GM12878 (cell line): ENCODE data around the gene RAB15. TPM values are rescaled to one million over a fixed set of nuclear protein-coding genes. Genes with fewer than 3 reads are reported as not detected.
A peak's percentile ranks its signal among the peaks of the same experiment; 100 is the strongest.

Experiments used
- ATAC-seq: fragments of 200-7000 bp; cut with Tn5 transposase; 3 replicates; pipeline ENCODE4 v1.9.1; 2020; ENCODE audit warnings: mild to moderate bottlenecking, moderate library complexity
- BruUV-seq: library from RNA; stranded (reverse); fragments of 400-500 nt; replicated peaks from 2 replicates; lab custom pipeline; 2021; lab: Mats Ljungman, UMichigan
- CTCF ChIA-PET: fragments of 300-600 bp; sonication (Branson Sonifier 250); formaldehyde crosslinking; extraction: SDS; loops from one replicate; lab custom pipeline; 2021; ENCODE audit warnings: inconsistent platforms; lab: Yijun Ruan, JAX
- POLR2A ChIA-PET: fragments of 350-600 bp; formaldehyde crosslinking; extraction: SDS; loops from one replicate; lab custom pipeline; 2021; ENCODE audit warnings: inconsistent platforms; lab: Charles Lee
- RAD21 ChIA-PET: fragments of 300-600 bp; sonication (Branson Sonifier 250); formaldehyde crosslinking; loops from one replicate; lab custom pipeline; 2023; ENCODE audit warnings: antibody characterized with exemption; ENCODE audit not compliant: unreplicated experiment; lab: Charles Lee
- SMC1A ChIA-PET: fragments of 300-600 bp; sonication (Branson Sonifier 250); formaldehyde crosslinking; loops from one replicate; lab custom pipeline; 2023; ENCODE audit not compliant: unreplicated experiment, uncharacterized antibody; lab: Charles Lee
- DNase-seq: peaks from one replicate; pipeline ENCODE4 v3.0.0-alpha.2; 2011; ENCODE audit warnings: low read depth, low spot score
- FAIRE-seq: peaks from 3 replicates; lab custom pipeline; 2011; peaks lifted over from hg19 to GRCh38; lab: Jason Lieb, UNC
- H2AFZ ChIP-seq: 2 replicates; pipeline ENCODE4 v1.6.0; 2011; ENCODE audit warnings: low read depth, low read length, control low read depth; ENCODE audit not compliant: control insufficient read depth
- H3K27ac ChIP-seq: 2 replicates; pipeline ENCODE4 v1.5.1; 2011; ENCODE audit warnings: control low read depth; ENCODE audit not compliant: control insufficient read depth, insufficient read depth
- H3K27me3 ChIP-seq, 2 experiments: replicated peaks in 1 of 2; 2 replicates each; pipeline versions ENCODE4 v1.6.0 to v1.6.1; 2011; ENCODE audit warnings: low read length in 1 of 2; ENCODE audit not compliant: control insufficient read depth in 2 of 2, insufficient read depth in 2 of 2
- H3K36me3 ChIP-seq, 2 experiments: 2 replicates each; pipeline ENCODE4 v1.5.1; 2011; ENCODE audit warnings: low read length in 1 of 2; ENCODE audit not compliant: control insufficient read depth in 2 of 2, insufficient read depth in 2 of 2
- H3K4me1 ChIP-seq: 2 replicates; pipeline ENCODE4 v1.6.1; 2011; ENCODE audit warnings: mild to moderate bottlenecking, low read length, moderate library complexity, mixed read lengths; ENCODE audit not compliant: control insufficient read depth, insufficient read depth
- H3K4me2 ChIP-seq: 2 replicates; pipeline ENCODE4 v1.6.0; 2011; ENCODE audit warnings: control low read depth; ENCODE audit not compliant: control insufficient read depth, insufficient read depth
- H3K4me3 ChIP-seq: fragments of 200-600 bp; sonication (generic); 2 replicates; pipeline ENCODE4 v1.5.1; 2016
- H3K79me2 ChIP-seq: 2 replicates; pipeline ENCODE4 v1.6.0; 2011; ENCODE audit warnings: low read length; ENCODE audit not compliant: control insufficient read depth, insufficient read depth
- H3K9ac ChIP-seq: 2 replicates; pipeline ENCODE4 v1.8.0; 2011; ENCODE audit warnings: low read length, control low read depth, mixed read lengths; ENCODE audit not compliant: control insufficient read depth, insufficient read depth
- H3K9me3 ChIP-seq: replicated peaks from 3 replicates; pipeline ENCODE4 v1.5.1; 2011; ENCODE audit warnings: mild to moderate bottlenecking, low read length; ENCODE audit not compliant: control insufficient read depth, insufficient read depth
- H4K20me1 ChIP-seq: 2 replicates; pipeline ENCODE4 v1.6.0; 2011; ENCODE audit not compliant: control insufficient read depth, insufficient read depth
- BHLHE40 ChIP-seq, 2 experiments: fragments of 450-650 bp in 1 of 2; IDR thresholded peaks; 2 replicates each; pipeline ENCODE4 v1.6.1; 2011 to 2017; ENCODE audit warnings: low read depth in 2 of 2, borderline replicate concordance in 1 of 2, improper control_type of control experiment in 1 of 2, low read length in 1 of 2, mild to moderate bottlenecking in 1 of 2
- BMI1 ChIP-seq: fragments of 450-650 bp; IDR thresholded peaks from 2 replicates; pipeline ENCODE4 v1.6.1; 2016; ENCODE audit warnings: mild to moderate bottlenecking, moderate library complexity, borderline replicate concordance
- BRCA1 ChIP-seq: IDR thresholded peaks from 2 replicates; pipeline ENCODE4 v1.6.1; 2011; ENCODE audit warnings: low read depth, low read length, improper control_type of control experiment
- EED ChIP-seq: sonication (generic); IDR thresholded peaks from 2 replicates; pipeline ENCODE4 v1.6.1; 2016; ENCODE audit warnings: antibody characterized with exemption, low read depth
- GATAD2B ChIP-seq: fragments of 450-650 bp; conservative IDR thresholded peaks from 2 replicates; pipeline ENCODE4 v1.6.1; 2017; ENCODE audit warnings: low read depth, mild to moderate bottlenecking, moderate library complexity
- IKZF1 ChIP-seq: fragments of 450-650 bp; conservative IDR thresholded peaks from 2 replicates; pipeline ENCODE4 v1.6.1; 2017; ENCODE audit warnings: antibody characterized with exemption, mild to moderate bottlenecking
- MEF2B ChIP-seq: fragments of 450-650 bp; IDR thresholded peaks from 2 replicates; pipeline ENCODE4 v1.6.1; 2018; ENCODE audit warnings: mild to moderate bottlenecking, moderate library complexity; ENCODE audit not compliant: partially characterized antibody, poor library complexity, severe bottlenecking
- NFYB ChIP-seq: IDR thresholded peaks from 2 replicates; pipeline ENCODE4 v1.6.1; 2011; ENCODE audit warnings: low read depth, mild to moderate bottlenecking, low read length, improper control_type of control experiment, moderate library complexity; ENCODE audit not compliant: insufficient read depth
- NKRF ChIP-seq: fragments of 450-650 bp; conservative IDR thresholded peaks from 2 replicates; pipeline ENCODE4 v1.6.1; 2017; ENCODE audit warnings: mild to moderate bottlenecking, moderate library complexity
- NRF1 ChIP-seq: conservative IDR thresholded peaks from 2 replicates; pipeline ENCODE4 v1.6.1; 2011; ENCODE audit warnings: mild to moderate bottlenecking, low read depth, low read length, improper control_type of control experiment
- POLR2A ChIP-seq: IDR thresholded peaks from 2 replicates; pipeline ENCODE4 v1.6.1; 2011; ENCODE audit warnings: low read depth, mild to moderate bottlenecking, low read length
- RFX5 ChIP-seq: IDR thresholded peaks from 2 replicates; pipeline ENCODE4 v1.6.1; 2011; ENCODE audit warnings: low read depth, low read length, improper control_type of control experiment
- SPI1 ChIP-seq: IDR thresholded peaks from 2 replicates; pipeline ENCODE4 v1.6.1; 2011; ENCODE audit warnings: low read depth, mild to moderate bottlenecking, low read length, moderate library complexity, borderline replicate concordance; ENCODE audit not compliant: insufficient read depth
- TARDBP ChIP-seq: IDR thresholded peaks from 2 replicates; pipeline ENCODE4 v1.6.1; 2016; ENCODE audit warnings: borderline replicate concordance
- TCF3 ChIP-seq: IDR thresholded peaks from 2 replicates; pipeline ENCODE4 v1.6.1; 2012; ENCODE audit warnings: low read depth, mild to moderate bottlenecking, low read length, borderline replicate concordance; ENCODE audit not compliant: insufficient read depth
- ZZZ3 ChIP-seq: IDR thresholded peaks from 2 replicates; pipeline ENCODE4 v1.6.1; 2011; ENCODE audit warnings: low read depth; ENCODE audit not compliant: control insufficient read depth, insufficient read length
- whole genome bisulfite sequencing: methylation state at CpG from one replicate; pipeline ENCODE4 v1.1.6; 2016; ENCODE audit warnings: low lambda C conversion rate; ENCODE audit not compliant: insufficient replicate concordance, insufficient coverage; ENCODE audit errors: missing lambda C conversion rate; 5-methylcytosine and 5-hydroxymethylcytosine counted together
- in situ Hi-C: fragments of 300-500 bp; cut with MboI; formaldehyde crosslinking; loops from 9 replicates; pipeline ENCODE4 v1.14.3; 2018; ENCODE audit warnings: mixed read lengths
- intact Hi-C: fragments of 100-400 bp; cut with micrococcal nuclease; formaldehyde crosslinking; loops from one replicate; pipeline ENCODE4 v1.14.2; 2022; ENCODE audit not compliant: unreplicated experiment
- polyA plus RNA-seq, 11 experiments: library from polyadenylated mRNA; depleted of rRNA in 4 of 11; unstranded in 6 of 11; stranded (reverse) in 5 of 11; fragments of >200 nt; fragmentation: Nextera tagmentation in 4 of 11; fragmentation: Illumina TruSeq in 1 of 11; extraction: Ambion mirVana in 4 of 11; extraction: Trizol in 1 of 11; gene quantifications; 1 replicate in 1 of 11; 2 replicates in 10 of 11; pipeline versions ENCODE4 v1.2.1 to v1.2.3, GENCODE V29; 2011 to 2016; ENCODE audit warnings: inconsistent platforms in 2 of 11, missing spikeins in 2 of 11, low read depth in 1 of 11
- total RNA-seq, 4 experiments: library from RNA; depleted of rRNA in 3 of 4; stranded (reverse); fragments of >200 nt in 3 of 4; fragmentation: Illumina TruSeq in 1 of 4; extraction: Trizol in 1 of 4; gene quantifications; 2 replicates each; pipeline versions ENCODE4 v1.2.1 to v1.2.3, GENCODE V29; 2013 to 2021
- TF ChIP-seq, protein P1 (sequence below): fragments of 150-350 bp; IDR thresholded peaks from 2 replicates; pipeline ENCODE4 v1.6.1; 2016; ENCODE audit warnings: low read depth, low read length

RAB15 gene
- total and polyA plus RNA-seq, 10 of the 15 experiments (the other 5 are each of a cell fraction or from before 2014, with no cell fraction given) = 0.32 to 3.9 (median 2.1) TPM

GRCh38 chr14:64914237-64915028 is 57.7 kb downstream of the RAB15 start, which contains the start of gene CHURC1:
Gene CHURC1 (plus strand): TSS chr14:64914455. CDS start chr14:64914496, 41 bp downstream.
- ChIA-PET SMC1A (interaction anchor here (0.8 to 2.8 kb wide), 10 partner anchors 10 to 102 kb away, joined by 3 to 12 read pairs (median 4); partner anchors contain the start of gene FNTB), POLR2A (interaction anchor here (0.6 to 2.3 kb wide), 7 partner anchors 10 to 734 kb away, joined by 4 to 15 read pairs (median 9); no protein-coding TSS in a partner anchor), CTCF (interaction anchor here (0.7 to 2.8 kb wide), 14 partner anchors 10 to 105 kb away, joined by 3 to 10 read pairs (median 4); partner anchors contain the start of gene FNTB), RAD21 (interaction anchor here (0.6 to 2.2 kb wide), 12 partner anchors 10 to 501 kb away, joined by 3 to 9 read pairs (median 4); partner anchors contain the start of gene FNTB)
- no peaks in the 10 kb centered on the region for H3K27me3 ChIP-seq
- in situ Hi-C loops (no loop called here), intact Hi-C loops (loop anchor here (2.0 kb wide), 1 partner anchor 72 kb away; the partner anchor contains the start of gene FNTB)
- no peaks in the 10 kb centered on the region for H4K20me1 ChIP-seq
- WGBS = 2% methylated on average over 47 of the region's 49 CpGs
- peak within 1 kb of the TSS; percentile 98 for H3K27ac ChIP-seq
- DNase-seq (peak; percentile 93), ATAC-seq (peak; percentile 98), FAIRE-seq (peak; percentile 38)
- peaks cover 5% of the 10 kb centered on the region; the same call in 1 of the 2 replicates for H3K4me1 ChIP-seq
- H3K9ac ChIP-seq = peak within 1 kb of the TSS; percentile 98
- peaks cover 49% of the 10 kb centered on the region for H3K79me2 ChIP-seq
- peak within 1 kb of the TSS; percentile 89 for H2AFZ ChIP-seq
- no peaks in the 10 kb centered on the region; a peak in 1 of 4 replicates for H3K36me3 ChIP-seq
- peak within 1 kb of the TSS; percentile 92 for H3K4me2 ChIP-seq
- peak within 1 kb of the TSS; percentile 79 for H3K4me3 ChIP-seq
- H3K9me3 ChIP-seq = no peaks in the 10 kb centered on the region; the same call in 1 of the 3 replicates
- BruUV-seq = no TSS peak
- TF ChIP-seq NFYB (no peak), BHLHE40 (IDR thresholded peaks at IDR 0.05; ENCODE audit: borderline replicate concordance in 1 of 2, low read depth in 2 of 2, low read length in 1 of 2) (peak in 1 of 2 experiments; percentile 44; a peak in 1 of 4 replicates), ZZZ3 (no peak), BMI1 (peak; percentile 94), SPI1 (0 out of 2 replicates have a peak, but pooled peaks have one; percentile 20), NRF1 (peak; percentile 33; the same call in 1 of the 2 replicates), GATAD2B (peak; percentile 97), MEF2B (peak; percentile 64), NKRF (peak; percentile 92), TCF3 (0 out of 2 replicates have a peak, but pooled peaks have one; percentile 9), BRCA1 (peak; percentile 83), EED (peak; percentile 33; the same call in 1 of the 2 replicates), TARDBP (0 out of 2 replicates have a peak, but pooled peaks have one; percentile 23), IKZF1 (peak; percentile 93), RFX5 (peak; percentile 38; the same call in 1 of the 2 replicates), POLR2A (peak; percentile 96)
- TF ChIP-seq, protein P1, sequence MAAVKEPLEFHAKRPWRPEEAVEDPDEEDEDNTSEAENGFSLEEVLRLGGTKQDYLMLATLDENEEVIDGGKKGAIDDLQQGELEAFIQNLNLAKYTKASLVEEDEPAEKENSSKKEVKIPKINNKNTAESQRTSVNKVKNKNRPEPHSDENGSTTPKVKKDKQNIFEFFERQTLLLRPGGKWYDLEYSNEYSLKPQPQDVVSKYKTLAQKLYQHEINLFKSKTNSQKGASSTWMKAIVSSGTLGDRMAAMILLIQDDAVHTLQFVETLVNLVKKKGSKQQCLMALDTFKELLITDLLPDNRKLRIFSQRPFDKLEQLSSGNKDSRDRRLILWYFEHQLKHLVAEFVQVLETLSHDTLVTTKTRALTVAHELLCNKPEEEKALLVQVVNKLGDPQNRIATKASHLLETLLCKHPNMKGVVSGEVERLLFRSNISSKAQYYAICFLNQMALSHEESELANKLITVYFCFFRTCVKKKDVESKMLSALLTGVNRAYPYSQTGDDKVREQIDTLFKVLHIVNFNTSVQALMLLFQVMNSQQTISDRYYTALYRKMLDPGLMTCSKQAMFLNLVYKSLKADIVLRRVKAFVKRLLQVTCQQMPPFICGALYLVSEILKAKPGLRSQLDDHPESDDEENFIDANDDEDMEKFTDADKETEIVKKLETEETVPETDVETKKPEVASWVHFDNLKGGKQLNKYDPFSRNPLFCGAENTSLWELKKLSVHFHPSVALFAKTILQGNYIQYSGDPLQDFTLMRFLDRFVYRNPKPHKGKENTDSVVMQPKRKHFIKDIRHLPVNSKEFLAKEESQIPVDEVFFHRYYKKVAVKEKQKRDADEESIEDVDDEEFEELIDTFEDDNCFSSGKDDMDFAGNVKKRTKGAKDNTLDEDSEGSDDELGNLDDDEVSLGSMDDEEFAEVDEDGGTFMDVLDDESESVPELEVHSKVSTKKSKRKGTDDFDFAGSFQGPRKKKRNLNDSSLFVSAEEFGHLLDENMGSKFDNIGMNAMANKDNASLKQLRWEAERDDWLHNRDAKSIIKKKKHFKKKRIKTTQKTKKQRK = no peak
